Type B pancreatic cell (in vitro differentiated cells): ENCODE data around the gene RBM34. TPM values are rescaled to one million over a fixed set of nuclear protein-coding genes. Genes with fewer than 3 reads are reported as not detected.
"Not testable (repeated sequence)": the region's sequence is repeated elsewhere in the genome, so short reads cannot be mapped to it uniquely, and the experiment has no call there.

Experiments
- DNase-seq: peaks from one replicate; pipeline ENCODE4 v3.0.0; 2021; ENCODE audit warnings: mixed read lengths; ENCODE audit not compliant: unreplicated experiment; ENCODE audit errors: extremely low spot score
- H3K27ac Mint-ChIP-seq: 2 replicates; pipeline ENCODE4 v1.8.0; 2021; ENCODE audit warnings: mild to moderate bottlenecking, mixed read lengths
- H3K27me3 Mint-ChIP-seq: 2 replicates; pipeline ENCODE4 v1.8.0; 2021; ENCODE audit warnings: mixed read lengths
- H3K36me3 Mint-ChIP-seq: 2 replicates; pipeline ENCODE4 v1.8.0; 2021; ENCODE audit warnings: mixed read lengths
- H3K4me1 Mint-ChIP-seq: one replicate; pipeline ENCODE4 v1.8.0; 2021; ENCODE audit warnings: mixed read lengths; ENCODE audit not compliant: unreplicated experiment
- H3K4me3 Mint-ChIP-seq: 2 replicates; pipeline ENCODE4 v1.8.0; 2021; ENCODE audit warnings: mild to moderate bottlenecking, mixed read lengths
- H3K9me3 Mint-ChIP-seq: 2 replicates; pipeline ENCODE4 v1.8.0; 2021; ENCODE audit warnings: mixed read lengths
- CTCF ChIP-seq: fragments of 200-600 bp; sonication (generic); conservative IDR thresholded peaks from 2 replicates; pipeline ENCODE4 v1.5.0; 2021; ENCODE audit warnings: antibody characterized with exemption, mild to moderate bottlenecking
- total RNA-seq: library from RNA; stranded (reverse); gene quantifications from 2 replicates; pipeline ENCODE4 v1.2.1, GENCODE V29; 2021; ENCODE audit warnings: low replicate concordance

Gene RBM34
- total RNA-seq, 1 donor from 2014 or later = 74.9 TPM

DNA sequence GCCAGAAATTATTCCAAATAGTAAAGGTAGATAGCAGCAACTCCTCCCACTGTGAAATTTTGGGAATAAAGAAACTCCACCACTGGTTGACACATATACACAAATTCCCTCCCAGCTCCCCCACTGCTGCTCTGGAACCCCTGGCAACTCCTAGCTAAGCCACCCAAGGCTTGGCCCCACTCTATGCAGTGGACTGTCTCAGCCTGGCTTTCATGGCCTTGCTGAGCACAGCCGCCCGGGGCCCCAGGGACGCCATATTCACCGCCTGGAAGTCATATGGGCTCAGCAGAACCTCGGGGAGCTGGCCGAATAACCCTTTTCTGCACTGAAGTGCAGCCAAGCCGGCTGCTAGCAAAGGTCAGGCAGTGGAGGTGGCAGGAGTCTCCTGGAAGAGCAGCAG is 15.4 kb upstream of the RBM34 start:
- Mint-ChIP-seq H3K27ac (no peak overlapping the region), H3K4me1 (no peaks in the 10 kb centered on the region), H3K27me3 (no peaks in the 10 kb centered on the region), H3K36me3 (peaks cover 25% of the 10 kb centered on the region), H3K9me3 (no peaks in the 10 kb centered on the region), H3K4me3 (no peak overlapping the region)
- DNase-seq = no peak
- TF ChIP-seq CTCF = no peak

DNA sequence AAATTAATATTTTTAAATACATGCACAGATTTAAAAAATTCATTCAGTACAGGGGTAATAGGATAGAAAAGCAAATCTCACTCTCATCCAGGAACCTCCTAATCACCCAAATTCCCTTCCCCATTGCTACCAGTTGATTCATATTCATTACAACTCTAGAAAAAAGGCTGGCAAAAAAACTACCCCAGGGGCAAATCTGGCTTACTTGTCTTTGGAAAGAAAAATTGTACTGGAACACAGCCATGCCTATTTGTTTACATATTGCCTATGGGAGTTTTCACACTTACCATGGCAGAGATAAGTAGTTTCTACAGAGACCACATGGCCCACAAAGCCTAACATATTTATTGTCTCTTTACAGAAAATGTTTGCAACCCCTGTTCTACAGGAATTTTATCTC is 8.9 kb upstream of the RBM34 start:
- peaks cover 22% of the 10 kb centered on the region for H3K36me3 Mint-ChIP-seq
- H3K27me3 Mint-ChIP-seq = no peaks in the 10 kb centered on the region
- no peak for TF ChIP-seq CTCF
- H3K4me3 Mint-ChIP-seq = no peak overlapping the region
- DNase-seq = no peak
- no peaks in the 10 kb centered on the region for H3K9me3 Mint-ChIP-seq
- no peak overlapping the region for H3K27ac Mint-ChIP-seq
- H3K4me1 Mint-ChIP-seq = no peaks in the 10 kb centered on the region

DNA sequence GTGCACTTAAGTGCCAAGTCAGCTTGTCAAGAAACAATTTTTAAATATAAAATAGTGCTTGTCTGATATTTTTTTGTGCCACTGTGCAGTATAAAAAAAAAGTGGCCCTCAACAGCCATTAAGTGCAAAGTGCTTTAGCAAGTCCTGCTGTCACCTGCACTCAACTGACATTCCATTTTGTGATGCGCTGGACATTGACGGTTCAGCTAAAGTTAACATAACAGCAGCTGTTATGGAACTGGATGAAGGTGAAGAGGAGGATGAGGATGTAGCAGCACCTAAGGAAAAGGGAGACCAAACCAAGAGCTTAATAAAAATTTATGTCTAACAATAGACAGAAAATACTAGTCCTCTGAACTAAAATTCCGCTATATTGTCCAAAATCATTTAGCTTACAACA is 7.3 kb upstream of the RBM34 start:
- DNase-seq = no peak
- peaks cover 17% of the 10 kb centered on the region for H3K36me3 Mint-ChIP-seq
- H3K27me3 Mint-ChIP-seq = no peaks in the 10 kb centered on the region
- no peak overlapping the region for H3K27ac Mint-ChIP-seq
- no peak overlapping the region for H3K4me3 Mint-ChIP-seq
- no peaks in the 10 kb centered on the region for H3K4me1 Mint-ChIP-seq
- no peaks in the 10 kb centered on the region for H3K9me3 Mint-ChIP-seq
- TF ChIP-seq CTCF = no peak

- Mint-ChIP-seq H3K27me3 (no peaks in the 10 kb centered on the region), H3K27ac (peak overlapping the region; percentile 95), H3K4me1 (peaks cover 11% of the 10 kb centered on the region), H3K4me3 (peak overlapping the region; percentile 97), H3K36me3 (no peaks in the 10 kb centered on the region), H3K9me3 (no peaks in the 10 kb centered on the region)
- no peak for DNase-seq
- TF ChIP-seq CTCF = no peak
Measured at GRCh38 chr1:235161685-235162327, 756 bp upstream of the RBM34 start.

DNA sequence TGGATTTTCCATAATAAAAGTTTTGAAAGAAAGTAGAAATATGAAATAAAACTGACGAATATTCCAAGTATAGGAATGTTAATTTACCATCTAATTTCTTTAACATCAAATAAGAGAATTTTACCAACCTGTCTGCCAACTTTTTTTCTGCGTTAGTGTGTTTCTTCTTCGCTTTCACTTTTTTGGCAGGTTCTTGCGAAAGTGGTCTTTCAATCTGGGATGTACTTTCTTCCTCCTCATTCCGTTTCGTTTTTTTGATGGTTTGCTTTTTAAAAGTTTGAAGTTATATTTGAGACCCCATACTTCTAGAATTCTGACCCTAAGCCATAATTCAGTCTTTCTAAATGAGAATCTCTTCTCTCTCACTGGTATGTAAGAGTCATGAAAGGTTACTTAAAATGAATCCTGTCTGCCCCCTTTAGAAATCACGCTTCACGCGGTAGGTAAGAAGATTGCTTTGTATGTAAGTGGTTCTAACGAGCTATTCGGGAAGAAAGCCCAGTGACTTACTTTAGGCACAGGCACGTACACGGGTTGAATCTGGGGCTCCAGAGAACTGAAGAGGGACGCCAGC is 580 bp downstream of the RBM34 start:
- Mint-ChIP-seq H3K27me3 (no peaks in the 10 kb centered on the region), H3K4me3 (peak overlapping the region; percentile 97), H3K9me3 (no peaks in the 10 kb centered on the region), H3K27ac (peak overlapping the region; percentile 95), H3K4me1 (peaks cover 11% of the 10 kb centered on the region), H3K36me3 (no peaks in the 10 kb centered on the region)
- peak; percentile 20 for TF ChIP-seq CTCF
- no peak for DNase-seq

DNA sequence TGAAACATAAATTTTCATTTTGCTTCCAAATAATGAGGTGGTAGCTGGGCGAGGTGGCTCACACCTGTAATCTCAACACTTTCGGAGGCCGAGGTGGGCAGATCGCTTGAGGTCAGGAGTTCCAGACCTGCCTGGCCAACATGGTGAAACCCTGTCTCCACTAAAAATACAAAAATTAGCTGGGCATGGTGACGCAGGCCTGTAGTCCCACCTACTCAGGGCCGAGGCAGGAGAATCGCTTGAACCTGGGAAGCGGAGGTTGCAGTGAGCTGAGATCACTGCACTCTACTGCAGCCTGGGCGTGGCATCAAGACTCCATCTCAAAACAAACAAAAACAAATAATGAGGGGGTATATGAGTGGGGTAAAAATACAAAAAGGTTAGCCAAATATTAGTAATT is 1.1 kb downstream of the RBM34 start:
- not testable (repeated sequence) for H3K27me3 Mint-ChIP-seq, H3K9me3 Mint-ChIP-seq, DNase-seq, H3K36me3 Mint-ChIP-seq
- H3K4me3 Mint-ChIP-seq = peak overlapping the region; percentile 97
- H3K27ac Mint-ChIP-seq = peak overlapping the region; percentile 70
- H3K4me1 Mint-ChIP-seq = peaks cover 11% of the 10 kb centered on the region

GRCh38 chr1:235159284-235159683 is 1.8 kb downstream of the RBM34 start:
- Mint-ChIP-seq H3K4me3 (peak overlapping the region; percentile 97), H3K4me1 (peaks cover 11% of the 10 kb centered on the region), H3K27ac (peak overlapping the region; percentile 70)
- not testable (repeated sequence) for DNase-seq, H3K9me3 Mint-ChIP-seq, H3K36me3 Mint-ChIP-seq, H3K27me3 Mint-ChIP-seq
